NCI-H1694 (cell line): Measurements from ENCODE around the gene SEPTIN5.

Experiments used
- DNase-seq: peaks from one replicate; lab custom pipeline; 2025; lab: John Stamatoyannopoulos, UW

Gene SEPTIN5

DNA sequence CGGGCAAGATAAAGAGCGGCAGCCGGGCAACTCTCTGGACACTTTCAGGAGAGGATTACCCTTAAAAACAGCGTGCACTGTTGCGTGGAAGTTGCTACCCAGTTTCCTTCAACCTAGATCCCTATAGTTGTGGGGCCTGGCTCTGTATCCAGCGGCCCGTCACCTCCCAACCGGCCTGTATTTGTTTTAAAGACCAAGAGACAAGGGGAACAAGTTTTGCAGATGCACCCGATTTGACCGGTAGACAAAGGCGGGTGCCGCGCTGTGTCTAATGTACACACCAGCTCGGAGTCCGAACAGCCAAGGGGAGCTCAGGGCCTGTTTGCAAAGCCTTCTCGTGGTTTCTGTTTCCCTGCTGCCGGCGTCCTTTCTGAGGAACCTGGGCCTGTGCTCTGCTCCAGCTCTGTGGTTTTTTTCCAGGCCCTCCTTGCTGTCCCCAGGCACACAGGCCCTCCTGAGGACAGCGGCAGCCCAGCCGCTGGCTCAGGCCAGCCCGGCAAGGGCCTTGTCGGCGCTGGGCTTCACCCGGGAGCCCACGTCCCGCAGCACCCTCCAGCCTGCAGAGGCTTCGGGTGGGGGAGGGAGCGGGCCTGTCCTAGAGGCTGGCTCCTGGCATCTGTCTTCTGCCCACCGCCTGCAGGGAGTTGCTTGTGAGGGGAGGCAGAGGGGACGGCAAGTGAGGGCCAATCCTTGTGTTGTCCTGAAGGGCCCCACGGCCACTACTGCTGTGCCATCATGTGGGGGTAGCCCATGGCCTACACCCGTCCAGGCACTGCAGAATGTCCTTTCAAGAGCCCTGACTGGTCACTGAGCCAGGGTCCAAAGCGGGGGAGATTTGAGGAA lies 47.6 kb downstream of the SEPTIN5 start:
- no peak for DNase-seq

GRCh38 chr22:19762568-19763457 lies 48.5 kb downstream of the SEPTIN5 start:
- no peak for DNase-seq

DNA sequence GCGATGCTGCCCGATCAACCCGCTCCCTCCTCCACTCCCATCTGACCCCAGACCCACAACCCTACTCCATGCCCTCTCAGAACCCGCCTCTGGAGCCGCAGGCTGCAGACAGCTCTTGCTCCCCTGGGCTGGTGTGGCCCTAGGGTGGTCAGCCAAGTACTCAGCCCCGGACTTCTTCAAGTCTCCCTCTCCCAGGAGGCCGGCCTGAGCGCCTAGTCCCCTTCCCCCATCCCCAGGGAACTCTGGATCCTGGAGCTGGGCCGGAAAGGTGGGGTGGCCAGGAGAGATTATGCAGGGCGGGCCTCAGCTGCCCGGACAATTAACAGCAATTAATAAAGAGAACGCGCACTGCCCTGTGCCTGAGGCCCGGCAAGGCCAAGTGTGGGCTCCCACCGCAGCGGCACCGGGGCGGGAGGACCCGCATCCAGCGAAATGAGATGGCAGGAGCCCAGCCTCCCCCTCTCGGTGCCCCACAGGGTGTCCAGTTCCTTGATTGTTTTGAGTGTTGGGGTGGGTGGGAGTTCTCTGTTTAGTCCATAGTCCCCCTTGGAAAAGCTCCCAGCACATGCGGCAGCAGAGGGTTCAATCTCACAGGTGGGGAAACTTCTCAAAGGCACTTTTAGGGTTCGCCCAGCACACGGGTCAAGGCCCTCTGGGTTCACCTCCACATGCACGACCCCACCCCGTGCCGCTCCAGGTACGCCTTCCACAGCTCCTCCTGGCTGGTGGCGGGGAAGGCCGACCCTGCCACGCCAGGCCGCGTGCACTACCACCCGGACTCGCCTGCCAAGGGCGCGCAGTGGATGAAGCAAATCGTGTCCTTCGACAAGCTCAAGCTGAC lies 49.4 kb downstream of the SEPTIN5 start:
- DNase-seq, result no peak

GRCh38 chr22:19764299-19764593 lies 49.9 kb downstream of the SEPTIN5 start:
- no peak for DNase-seq

DNA sequence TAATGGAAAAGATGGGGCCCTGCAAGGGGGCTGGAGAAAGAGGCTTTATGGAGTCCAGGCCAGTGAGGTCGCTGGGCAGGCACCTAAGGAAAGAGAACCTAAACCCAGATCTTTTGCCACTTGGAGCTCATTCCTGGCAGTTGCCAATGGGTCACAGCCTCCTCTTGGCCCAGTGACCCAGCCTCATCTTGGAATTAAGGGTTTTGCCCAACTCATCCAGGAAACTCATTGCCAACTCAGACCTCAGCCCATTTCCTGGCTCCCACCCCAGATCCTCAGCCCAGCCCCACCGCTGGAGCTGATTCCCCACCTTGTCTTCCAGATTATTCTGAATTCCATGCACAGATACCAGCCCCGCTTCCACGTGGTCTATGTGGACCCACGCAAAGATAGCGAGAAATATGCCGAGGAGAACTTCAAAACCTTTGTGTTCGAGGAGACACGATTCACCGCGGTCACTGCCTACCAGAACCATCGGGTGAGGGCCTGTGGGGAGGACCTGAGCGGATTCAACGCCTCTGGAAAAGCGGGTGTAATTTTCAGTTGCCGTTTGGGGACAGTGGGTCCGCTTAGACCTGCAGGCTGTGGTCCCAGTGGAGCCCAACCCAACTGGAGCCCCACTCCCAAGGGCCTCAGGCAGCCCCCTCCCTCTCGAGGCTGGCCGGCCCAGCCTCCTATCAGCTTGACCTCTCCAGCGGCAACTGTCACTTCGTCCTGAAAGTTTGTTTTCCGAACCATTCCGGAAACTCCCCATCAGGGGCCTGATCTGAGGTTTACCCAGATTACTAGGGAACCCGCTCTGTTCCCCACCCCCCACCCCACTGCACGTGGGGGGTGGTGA lies 50.6 kb downstream of the SEPTIN5 start:
- DNase-seq, result no peak

DNA sequence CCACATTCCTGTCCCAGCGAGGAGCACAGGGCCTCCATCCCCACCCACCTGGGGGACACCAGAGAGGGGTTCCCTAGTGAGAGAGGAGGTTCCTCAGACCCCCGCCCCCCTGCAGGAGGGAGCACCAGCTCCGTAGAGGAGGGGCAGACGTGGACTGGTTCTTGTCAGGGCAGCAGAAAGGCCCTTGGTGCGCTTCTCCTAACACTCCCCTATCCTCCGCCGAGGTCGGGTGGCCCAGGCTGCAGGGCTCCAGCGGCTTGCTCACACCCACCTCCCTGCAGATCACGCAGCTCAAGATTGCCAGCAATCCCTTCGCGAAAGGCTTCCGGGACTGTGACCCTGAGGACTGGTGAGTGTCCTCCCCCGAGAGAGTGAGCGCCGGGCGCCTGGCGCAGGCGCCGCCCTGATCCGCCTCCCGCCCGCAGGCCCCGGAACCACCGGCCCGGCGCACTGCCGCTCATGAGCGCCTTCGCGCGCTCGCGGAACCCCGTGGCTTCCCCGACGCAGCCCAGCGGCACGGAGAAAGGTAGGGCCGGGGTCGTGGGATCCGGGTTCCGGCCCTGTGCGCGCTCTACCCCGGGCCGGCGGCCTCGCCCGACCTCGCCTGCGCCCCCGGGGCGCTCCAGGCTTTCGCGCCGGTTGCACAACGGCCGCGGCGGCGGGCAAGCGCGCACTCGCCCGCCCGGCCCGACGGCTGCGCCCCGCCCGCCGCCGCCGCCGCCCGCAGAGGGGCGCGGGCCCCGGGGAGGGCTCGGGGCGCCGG lies 51.4 kb downstream of the SEPTIN5 start:
- no peak for DNase-seq

DNA sequence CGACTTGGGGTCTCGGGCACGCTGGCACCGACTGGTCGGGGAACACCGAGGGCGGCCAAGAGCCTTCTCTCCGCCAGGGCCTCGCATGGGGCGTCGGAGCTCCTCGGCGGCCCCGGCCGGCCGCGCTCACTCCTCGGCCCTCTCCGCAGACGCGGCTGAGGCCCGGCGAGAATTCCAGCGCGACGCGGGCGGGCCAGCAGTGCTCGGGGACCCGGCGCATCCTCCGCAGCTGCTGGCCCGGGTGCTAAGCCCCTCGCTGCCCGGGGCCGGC lies 51.9 kb downstream of the SEPTIN5 start:
- no peak for DNase-seq

GRCh38 chr22:19766511-19767426 lies 52.5 kb downstream of the SEPTIN5 start:
- no peak for DNase-seq

DNA sequence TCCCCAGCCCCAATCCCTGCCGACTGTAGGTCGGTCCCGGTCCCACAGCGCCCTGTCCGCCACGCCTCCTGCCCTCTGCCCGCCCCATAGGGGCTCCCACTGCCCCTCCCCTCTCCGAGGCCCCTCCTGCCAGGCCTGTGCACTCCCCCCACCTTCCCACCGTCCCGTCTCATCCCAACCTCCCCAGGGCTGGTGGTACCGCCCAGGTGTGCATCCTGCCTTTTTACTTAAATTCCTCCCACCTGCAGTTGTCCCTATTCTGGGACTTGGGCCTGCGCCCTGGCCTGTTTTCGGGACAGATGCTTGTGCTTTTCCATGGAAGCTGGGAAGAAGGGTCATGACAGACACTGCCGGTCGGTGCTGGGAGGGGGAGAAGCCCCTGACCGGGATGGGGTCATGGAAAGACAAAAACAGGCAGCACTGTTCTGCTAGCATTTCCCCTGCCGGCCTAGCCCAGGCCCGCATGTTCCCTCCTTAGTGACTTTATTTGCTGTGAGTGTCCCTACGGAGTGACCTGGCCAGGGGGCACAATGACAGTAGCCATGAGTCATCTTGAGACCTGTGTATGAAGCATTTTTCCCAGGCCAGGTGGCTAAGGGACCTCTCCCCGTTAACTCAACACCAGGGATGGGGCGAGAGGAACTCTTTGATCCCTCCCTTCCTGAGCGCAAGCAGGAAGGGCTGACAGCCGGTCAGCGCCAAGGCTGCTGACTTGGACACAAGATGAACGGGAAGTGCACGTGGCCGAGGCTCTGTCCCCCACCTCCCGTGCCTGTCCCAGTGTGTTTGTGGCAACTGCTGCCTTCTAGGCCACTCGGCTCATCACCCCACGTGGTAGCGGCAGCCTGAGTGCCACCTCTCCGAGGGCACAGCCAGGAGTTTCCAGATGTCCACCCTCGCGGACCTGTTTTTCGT lies 53.4 kb downstream of the SEPTIN5 start:
- no peak for DNase-seq

GRCh38 chr22:19769393-19769715 lies 55.1 kb downstream of the SEPTIN5 start:
- no peak for DNase-seq

DNA sequence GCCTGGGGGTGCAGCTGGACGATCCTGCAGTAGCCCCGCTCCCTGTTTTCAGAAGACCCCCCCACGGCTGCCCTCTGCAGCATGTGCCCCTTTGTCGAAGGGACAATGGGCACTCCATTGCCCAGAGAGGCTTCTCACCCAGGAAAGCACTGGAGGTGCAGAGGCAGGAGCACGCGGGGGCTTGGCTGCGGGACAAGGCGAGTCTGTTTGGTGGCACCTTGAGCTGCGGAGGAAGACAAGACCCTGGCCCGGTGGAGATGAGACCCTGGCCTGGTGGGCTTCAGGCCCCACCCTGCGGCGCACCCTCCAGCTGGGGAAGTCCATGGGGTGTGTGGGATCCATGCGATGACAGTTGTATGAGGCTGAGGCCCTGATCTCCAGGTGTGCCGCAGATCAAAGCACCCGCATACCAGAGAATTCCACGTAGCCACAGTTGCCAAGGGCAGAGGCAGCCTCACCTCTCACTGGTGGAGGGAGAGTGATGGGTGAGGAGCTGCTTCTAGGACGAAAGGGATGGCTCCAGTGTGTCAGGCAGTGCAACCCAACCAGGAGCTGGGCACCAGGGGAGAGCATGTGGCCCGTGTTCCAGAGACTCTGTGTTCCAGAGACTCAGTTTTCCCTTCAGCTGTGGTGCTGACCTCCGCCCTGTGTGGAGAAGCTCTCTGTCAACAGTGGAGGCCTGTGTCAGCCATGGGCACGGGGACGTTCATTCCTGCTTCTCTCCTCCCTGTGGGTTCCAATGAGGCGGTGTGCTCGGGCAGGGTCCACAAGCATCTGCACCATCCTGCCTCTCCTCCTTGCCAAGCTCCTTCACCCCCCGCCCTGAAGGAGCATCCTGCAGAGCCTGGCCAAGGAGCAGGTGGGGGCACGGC lies 56.3 kb downstream of the SEPTIN5 start:
- no peak for DNase-seq

DNA sequence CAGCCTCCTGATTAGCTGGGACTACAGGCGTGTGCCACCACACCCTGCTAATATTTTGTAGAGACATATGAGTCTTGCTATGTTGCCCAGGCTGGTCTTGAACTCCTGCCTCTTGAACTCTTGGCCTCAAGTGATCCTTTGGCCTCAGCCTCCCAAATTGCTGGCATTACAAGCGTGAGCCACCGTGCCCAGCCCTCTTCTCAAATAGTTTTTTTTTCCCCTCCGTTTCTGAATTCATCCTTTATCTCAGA lies 58.0 kb downstream of the SEPTIN5 start:
- no peak for DNase-seq
